ENCODE results near the gene SF3B2.
"Not testable (repeated sequence)": the region's sequence is repeated elsewhere in the genome, so short reads cannot be mapped to it uniquely, and the experiment has no call there.

SF3B2 gene

GRCh38 chr11:66076561-66076960, 24.4 kb downstream of the SF3B2 start:
- H3K4me3 ChIP-seq (ENCODE audit: low read depth, low read length) = no peak overlapping the region
- peaks cover 44% of the 10 kb centered on the region for H3K36me3 ChIP-seq
- no peaks in the 10 kb centered on the region for H3K27me3 ChIP-seq (ENCODE audit: insufficient read depth, low read depth, severe bottlenecking)
- TF ChIP-seq, protein P1, sequence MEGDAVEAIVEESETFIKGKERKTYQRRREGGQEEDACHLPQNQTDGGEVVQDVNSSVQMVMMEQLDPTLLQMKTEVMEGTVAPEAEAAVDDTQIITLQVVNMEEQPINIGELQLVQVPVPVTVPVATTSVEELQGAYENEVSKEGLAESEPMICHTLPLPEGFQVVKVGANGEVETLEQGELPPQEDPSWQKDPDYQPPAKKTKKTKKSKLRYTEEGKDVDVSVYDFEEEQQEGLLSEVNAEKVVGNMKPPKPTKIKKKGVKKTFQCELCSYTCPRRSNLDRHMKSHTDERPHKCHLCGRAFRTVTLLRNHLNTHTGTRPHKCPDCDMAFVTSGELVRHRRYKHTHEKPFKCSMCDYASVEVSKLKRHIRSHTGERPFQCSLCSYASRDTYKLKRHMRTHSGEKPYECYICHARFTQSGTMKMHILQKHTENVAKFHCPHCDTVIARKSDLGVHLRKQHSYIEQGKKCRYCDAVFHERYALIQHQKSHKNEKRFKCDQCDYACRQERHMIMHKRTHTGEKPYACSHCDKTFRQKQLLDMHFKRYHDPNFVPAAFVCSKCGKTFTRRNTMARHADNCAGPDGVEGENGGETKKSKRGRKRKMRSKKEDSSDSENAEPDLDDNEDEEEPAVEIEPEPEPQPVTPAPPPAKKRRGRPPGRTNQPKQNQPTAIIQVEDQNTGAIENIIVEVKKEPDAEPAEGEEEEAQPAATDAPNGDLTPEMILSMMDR (IDR thresholded peaks at IDR 0.05; ENCODE audit: low read depth, low read length) = no peak
- H3K9me3 ChIP-seq (ENCODE audit: severe bottlenecking) = no peaks in the 10 kb centered on the region
- no peak overlapping the region for H3K27ac ChIP-seq
- DNase-seq = no peak

DNA sequence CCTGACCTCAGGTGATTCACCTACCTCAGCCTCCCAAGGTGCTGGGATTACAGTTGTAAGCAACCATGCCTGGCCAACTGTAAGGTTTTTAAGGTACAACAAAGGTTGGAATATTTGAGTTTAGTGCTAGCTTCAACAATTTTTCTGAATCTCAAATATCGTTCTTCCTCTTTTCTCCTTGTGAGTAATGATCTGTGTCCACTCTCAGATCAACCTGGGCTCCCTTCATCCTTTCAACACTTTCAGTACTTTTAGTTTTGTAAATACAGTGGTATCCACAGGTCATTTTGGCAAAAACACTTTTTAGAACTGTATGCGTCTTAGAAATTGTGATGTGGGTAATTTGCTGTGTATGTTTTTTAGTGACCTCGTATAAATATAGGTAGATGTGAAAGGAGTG, 25.8 kb downstream of the SF3B2 start:
- Histone ChIP-seq H3K27ac (no peak overlapping the region), H3K9me3 (ENCODE audit: severe bottlenecking) (no peaks in the 10 kb centered on the region), H3K36me3 (peaks cover 39% of the 10 kb centered on the region), H3K4me3 (ENCODE audit: low read depth, low read length) (no peak overlapping the region), H3K27me3 (ENCODE audit: insufficient read depth, low read depth, severe bottlenecking) (no peaks in the 10 kb centered on the region)
- TF ChIP-seq, protein P1 (IDR thresholded peaks at IDR 0.05; ENCODE audit: low read depth, low read length) = no peak
- no peak for DNase-seq

DNA sequence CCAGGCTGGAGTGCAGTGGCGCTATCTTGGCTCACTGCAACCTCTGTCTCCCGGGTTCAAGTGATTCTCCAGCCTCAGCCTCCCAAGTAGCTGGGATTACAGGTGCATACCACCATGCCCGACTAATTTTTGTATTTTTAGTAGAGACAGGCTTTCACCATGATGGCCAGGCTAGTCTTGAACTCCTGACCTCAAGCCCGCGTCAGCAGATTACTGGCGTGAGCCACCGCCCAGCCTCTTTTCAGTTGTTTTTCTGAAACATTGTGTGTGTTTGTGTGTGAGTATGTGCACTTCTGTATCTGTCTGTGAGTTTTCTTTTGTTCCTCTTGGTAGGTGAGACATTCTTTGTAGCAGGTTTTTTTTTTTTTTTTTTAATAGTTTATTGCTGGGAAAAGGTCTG, 26.8 kb downstream of the SF3B2 start:
- not testable (repeated sequence) for H3K9me3 ChIP-seq (ENCODE audit: severe bottlenecking); H3K27ac ChIP-seq; DNase-seq; H3K4me3 ChIP-seq (ENCODE audit: low read depth, low read length); H3K27me3 ChIP-seq (ENCODE audit: insufficient read depth, low read depth, severe bottlenecking)
- H3K36me3 ChIP-seq = peaks cover 34% of the 10 kb centered on the region

DNA sequence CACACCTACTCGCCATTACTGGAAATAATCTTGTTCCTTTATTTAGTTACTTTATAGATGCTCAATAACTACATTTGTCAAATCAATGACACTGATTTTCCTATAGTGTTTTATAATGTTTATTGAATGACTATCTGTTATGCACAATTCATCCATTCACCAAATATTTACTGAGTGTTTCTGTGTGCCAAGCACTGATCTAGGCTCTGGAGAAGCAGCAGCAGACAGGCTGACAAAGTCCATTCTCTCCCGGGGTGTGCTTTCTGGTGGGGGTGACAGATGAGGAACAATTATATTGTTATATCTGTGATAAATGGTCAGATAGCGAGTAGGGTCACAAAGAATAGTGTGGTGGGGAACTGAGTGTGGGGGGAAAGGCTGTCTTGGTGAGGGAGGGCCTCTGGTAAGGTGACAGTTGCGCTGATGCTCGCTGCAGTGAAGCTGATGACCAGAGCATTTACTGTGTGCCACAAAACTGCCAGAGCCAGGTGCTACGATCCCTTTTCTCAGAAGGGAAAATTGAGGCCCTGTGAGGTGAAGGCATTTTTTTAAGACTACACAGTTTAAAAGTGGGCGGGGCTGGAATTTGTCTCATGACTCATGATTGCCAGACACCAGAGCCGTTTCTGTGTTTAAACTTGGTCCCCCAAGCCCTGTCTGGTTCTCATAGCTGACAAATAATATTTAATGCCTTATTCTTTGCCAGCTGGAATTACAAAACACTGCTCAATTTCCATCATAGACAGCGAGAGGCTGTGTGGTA, 28.1 kb downstream of the SF3B2 start:
- H3K9me3 ChIP-seq (ENCODE audit: severe bottlenecking) = no peaks in the 10 kb centered on the region
- peaks cover 25% of the 10 kb centered on the region for H3K36me3 ChIP-seq
- no peaks in the 10 kb centered on the region for H3K27me3 ChIP-seq (ENCODE audit: insufficient read depth, low read depth, severe bottlenecking)
- H3K4me3 ChIP-seq (ENCODE audit: low read depth, low read length) = no peak overlapping the region
- no peak for DNase-seq
- TF ChIP-seq, protein P1 (IDR thresholded peaks at IDR 0.05; ENCODE audit: low read depth, low read length) = no peak
- no peak overlapping the region for H3K27ac ChIP-seq

DNA sequence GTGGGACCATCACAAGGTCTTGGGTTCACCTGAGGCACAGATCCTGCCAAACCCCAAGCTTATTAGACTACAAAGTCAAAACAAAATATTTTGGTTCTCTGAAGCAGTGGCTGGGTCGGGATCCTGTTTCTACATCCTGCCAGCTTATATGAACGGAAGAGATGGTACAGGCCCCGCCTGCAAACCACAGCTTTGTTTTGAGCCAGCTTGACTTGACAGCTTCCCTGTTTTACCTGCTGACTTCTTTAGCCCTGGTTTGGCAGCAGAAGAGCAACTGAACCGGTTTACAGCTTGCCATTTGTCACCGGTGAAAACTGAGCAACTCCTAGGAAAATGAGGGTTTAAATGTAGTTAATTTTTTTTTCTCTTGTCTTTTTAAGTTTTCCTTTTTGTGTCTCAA, 29.3 kb downstream of the SF3B2 start:
- H3K36me3 ChIP-seq = peaks cover 16% of the 10 kb centered on the region
- H3K9me3 ChIP-seq (ENCODE audit: severe bottlenecking) = no peaks in the 10 kb centered on the region
- no peaks in the 10 kb centered on the region for H3K27me3 ChIP-seq (ENCODE audit: insufficient read depth, low read depth, severe bottlenecking)
- H3K27ac ChIP-seq = no peak overlapping the region
- TF ChIP-seq, protein P1 (IDR thresholded peaks at IDR 0.05; ENCODE audit: low read depth, low read length) = no peak
- DNase-seq = no peak
- H3K4me3 ChIP-seq (ENCODE audit: low read depth, low read length) = no peak overlapping the region

DNA sequence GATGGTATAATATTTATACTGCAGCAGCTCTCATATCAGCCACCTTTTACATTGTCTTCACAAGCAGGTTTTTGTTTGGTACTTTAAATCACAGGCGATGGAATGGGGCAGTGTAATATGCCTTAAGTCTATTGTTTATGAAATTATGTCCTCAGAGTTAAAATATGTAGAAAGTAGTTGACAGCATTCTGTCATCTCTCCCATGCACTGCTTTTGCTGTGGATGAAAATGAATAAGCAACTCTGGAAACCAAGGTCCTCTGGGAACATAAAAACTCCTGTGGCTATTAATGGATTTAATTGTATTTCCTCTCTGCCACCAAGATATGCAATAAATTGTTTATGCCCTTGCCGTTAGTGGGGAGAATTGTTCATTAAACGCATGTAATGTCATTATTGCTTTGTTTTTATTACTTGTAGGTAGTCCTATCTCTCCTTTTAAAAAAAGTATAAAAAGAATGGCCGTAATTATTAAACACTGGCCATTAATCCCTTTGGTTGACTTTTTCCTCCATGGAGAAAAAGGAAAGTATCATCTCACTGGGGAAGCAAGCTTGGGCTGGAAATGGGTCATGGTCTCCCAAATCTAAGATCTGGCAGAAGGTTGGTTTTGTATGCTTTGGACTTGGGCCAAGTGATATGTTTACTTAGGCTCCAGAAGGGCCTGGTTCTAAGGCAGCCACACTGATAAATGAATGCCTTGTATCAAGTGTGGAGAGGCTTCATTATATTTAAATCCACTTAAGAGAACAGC, 31.0 kb downstream of the SF3B2 start:
- DNase-seq = no peak
- Histone ChIP-seq H3K36me3 (peaks cover 9% of the 10 kb centered on the region), H3K27ac (no peak overlapping the region), H3K4me3 (ENCODE audit: low read depth, low read length) (no peak overlapping the region), H3K9me3 (ENCODE audit: severe bottlenecking) (no peaks in the 10 kb centered on the region), H3K27me3 (ENCODE audit: insufficient read depth, low read depth, severe bottlenecking) (no peaks in the 10 kb centered on the region)
- TF ChIP-seq, protein P1 (IDR thresholded peaks at IDR 0.05; ENCODE audit: low read depth, low read length) = no peak

All from WERI-Rb-1 (cell line).